Liver (tissue), 10 donors: ENCODE results near the gene WFDC11. TPM values are rescaled to one million over a fixed set of nuclear protein-coding genes. Genes with fewer than 3 reads are reported as not detected.

Experiments
- DNase-seq: peaks from one replicate; pipeline ENCODE4 v3.0.0-alpha.2; 2017; ENCODE audit warnings: low spot score
- H3K27ac ChIP-seq, 2 donors: one replicate each; pipeline ENCODE4 v1.7.0; 2013; ENCODE audit warnings: inconsistent platforms in 2 of 2, low read length in 2 of 2, control low read depth in 1 of 2, low read depth in 1 of 2, mild to moderate bottlenecking in 1 of 2
- H3K27me3 ChIP-seq, 4 donors: one replicate each; pipeline versions ENCODE4 v1.6.1 to v1.7.0; 2013; ENCODE audit warnings: low read length in 3 of 4, inconsistent platforms in 1 of 4, mild to moderate bottlenecking in 1 of 4, moderate library complexity in 1 of 4; ENCODE audit not compliant: control insufficient read depth in 4 of 4, insufficient read depth in 4 of 4
- H3K36me3 ChIP-seq, 4 donors: one replicate each; pipeline versions ENCODE4 v1.6.1 to v1.7.0; 2013; ENCODE audit warnings: low read length in 3 of 4, mild to moderate bottlenecking in 3 of 4, low read depth in 1 of 4, moderate library complexity in 1 of 4; ENCODE audit not compliant: control insufficient read depth in 4 of 4, insufficient read depth in 3 of 4
- H3K4me1 ChIP-seq, 4 donors: one replicate each; pipeline versions ENCODE4 v1.6.1 to v1.7.0; 2013; ENCODE audit warnings: low read length in 3 of 4, mild to moderate bottlenecking in 3 of 4, moderate library complexity in 1 of 4; ENCODE audit not compliant: control insufficient read depth in 4 of 4, insufficient read depth in 4 of 4
- H3K4me3 ChIP-seq, 3 donors: one replicate each; pipeline versions ENCODE4 v1.6.1 to v1.7.0; 2013; ENCODE audit warnings: low read length in 3 of 3, control low read depth in 1 of 3, low read depth in 1 of 3, mild to moderate bottlenecking in 1 of 3
- H3K9ac ChIP-seq, 2 donors: one replicate each; pipeline ENCODE4 v1.7.0; 2013; ENCODE audit warnings: low read length in 2 of 2, mild to moderate bottlenecking in 2 of 2, moderate library complexity in 2 of 2, control low read depth in 1 of 2, low read depth in 1 of 2
- H3K9me3 ChIP-seq, 4 donors: one replicate each; pipeline versions ENCODE4 v1.6.1 to v1.7.0; 2013; ENCODE audit warnings: low read length in 3 of 4; ENCODE audit not compliant: control insufficient read depth in 4 of 4
- CTCF ChIP-seq: fragments of 150-350 bp; IDR thresholded peaks from 2 replicates; pipeline ENCODE4 v1.5.1; 2017; ENCODE audit warnings: improper control_type of control experiment, low read depth, low read length; ENCODE audit not compliant: missing input control
- EGR1 ChIP-seq, 2 donors: IDR thresholded peaks; 2 replicates each; pipeline ENCODE4 v1.6.1; 2016 to 2018; ENCODE audit warnings: antibody characterized with exemption in 2 of 2, low read depth in 2 of 2
- FOXA1 ChIP-seq: IDR thresholded peaks from 2 replicates; pipeline ENCODE4 v1.6.1; 2016; ENCODE audit warnings: antibody characterized with exemption
- FOXA2 ChIP-seq: IDR thresholded peaks from 2 replicates; pipeline ENCODE4 v1.6.1; 2016; ENCODE audit warnings: antibody characterized with exemption
- GABPA ChIP-seq, 2 donors: IDR thresholded peaks in 1 of 2; conservative IDR thresholded peaks in 1 of 2; 2 replicates each; pipeline ENCODE4 v1.6.1; 2016; ENCODE audit warnings: antibody characterized with exemption in 2 of 2, mild to moderate bottlenecking in 1 of 2, moderate library complexity in 1 of 2
- HNF4G ChIP-seq: IDR thresholded peaks from 2 replicates; pipeline ENCODE4 v1.6.1; 2016; ENCODE audit warnings: antibody characterized with exemption
- JUND ChIP-seq, 2 donors: IDR thresholded peaks; 2 replicates each; pipeline ENCODE4 v1.6.1; 2016; ENCODE audit warnings: antibody characterized with exemption in 2 of 2
- NR2F2 ChIP-seq: IDR thresholded peaks from 2 replicates; pipeline ENCODE4 v1.6.1; 2016; ENCODE audit warnings: antibody characterized with exemption
- RXRA ChIP-seq, 2 donors: IDR thresholded peaks; 2 replicates each; pipeline ENCODE4 v1.6.1; 2017 to 2018; ENCODE audit warnings: antibody characterized with exemption in 2 of 2, mild to moderate bottlenecking in 1 of 2
- SP1 ChIP-seq: IDR thresholded peaks from 2 replicates; pipeline ENCODE4 v1.6.1; 2018; ENCODE audit warnings: antibody characterized with exemption, mild to moderate bottlenecking
- TAF1 ChIP-seq: conservative IDR thresholded peaks from 2 replicates; pipeline ENCODE4 v1.6.1; 2016; ENCODE audit warnings: antibody characterized with exemption, mild to moderate bottlenecking
- YY1 ChIP-seq: IDR thresholded peaks from 2 replicates; pipeline ENCODE4 v1.6.1; 2016; ENCODE audit warnings: antibody characterized with exemption, mild to moderate bottlenecking
- WGBS: extraction: QIAGEN DNeasy Blood & Tissue Kit; methylation state at CpG from one replicate; pipeline ENCODE4 v1.1.7; 2013; 5-methylcytosine and 5-hydroxymethylcytosine counted together
- polyA plus RNA-seq, 2 donors: library from polyadenylated mRNA; stranded (reverse) in 1 of 2; unstranded in 1 of 2; fragments of 200-250 nt in 1 of 2; fragments of >200 nt in 1 of 2; fragmentation: Nextera tagmentation in 1 of 2; extraction: Ambion mirVana in 1 of 2; gene quantifications; one replicate each; pipeline versions ENCODE4 v1.2.1 to v1.2.3, GENCODE V29; 2013 to 2015
- small RNA-seq: library from RNA; depleted of rRNA; stranded (forward); fragments of <200 nt; gene quantifications from one replicate; pipeline ENCODE3, GENCODE V24; 2014
- total RNA-seq, 2 donors: library from RNA; depleted of rRNA; stranded (reverse); fragments of >200 nt; gene quantifications; one replicate each; pipeline ENCODE4 v1.2.3, GENCODE V29; 2014
- TF ChIP-seq, protein P1 (sequence below): IDR thresholded peaks from 2 replicates; pipeline ENCODE4 v1.6.1; 2016; ENCODE audit warnings: antibody characterized with exemption
- TF ChIP-seq, protein P2 (sequence below): IDR thresholded peaks from 2 replicates; pipeline ENCODE4 v1.6.1; 2016; ENCODE audit warnings: antibody characterized with exemption
- donor health status: healthy.
- donor health status: healthy.
- donor health status: healthy.
- donor health status: healthy.
- donor health status: healthy.

The WFDC11 gene
- total and polyA plus RNA-seq, 4 donors = not detected

DNA sequence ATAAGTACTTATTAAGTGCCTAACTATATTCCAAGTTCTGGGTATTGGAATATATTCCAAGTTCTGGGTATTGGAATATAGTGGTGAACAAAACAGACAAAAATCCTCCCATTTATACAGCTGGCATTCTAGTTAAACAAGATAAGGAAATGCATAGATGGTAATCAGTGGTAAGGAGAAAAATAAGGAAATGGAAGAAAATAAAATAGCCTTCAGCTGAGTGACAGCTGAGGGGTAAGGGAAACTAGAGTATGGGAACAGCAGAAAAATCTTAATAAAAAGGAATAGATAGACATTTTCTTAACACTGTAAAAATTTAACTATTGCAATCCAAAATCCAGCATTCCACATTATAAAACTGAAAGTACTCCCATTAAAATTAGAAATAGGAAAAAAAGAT is 57.7 kb downstream of the WFDC11 start:
- Histone ChIP-seq H3K4me1 (no peaks in the 10 kb centered on the region), H3K36me3 (no peaks in the 10 kb centered on the region), H3K4me3 (no peak overlapping the region), H3K27ac (no peak overlapping the region), H3K9ac (no peak overlapping the region), H3K9me3 (peaks cover 0 to 2% (median 0%) of the 10 kb centered on the region in 4 donors), H3K27me3 (peaks cover 0 to 4% (median 0%) of the 10 kb centered on the region in 4 donors)
- TF ChIP-seq YY1 (no peak), NR2F2 (no peak), JUND (IDR thresholded peaks at IDR 0.05) (no peak), RXRA (IDR thresholded peaks at IDR 0.05) (no peak), SP1 (no peak), CTCF (no peak), EGR1 (IDR thresholded peaks at IDR 0.05; ENCODE audit: low read depth in 2 of 2) (no peak), GABPA (IDR thresholded peaks at IDR 0.05 in 1 of 2, conservative IDR thresholded peaks at IDR 0.05 in 1 of 2) (no peak)
- TF ChIP-seq, protein P1, sequence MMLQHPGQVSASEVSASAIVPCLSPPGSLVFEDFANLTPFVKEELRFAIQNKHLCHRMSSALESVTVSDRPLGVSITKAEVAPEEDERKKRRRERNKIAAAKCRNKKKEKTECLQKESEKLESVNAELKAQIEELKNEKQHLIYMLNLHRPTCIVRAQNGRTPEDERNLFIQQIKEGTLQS = no peak
- TF ChIP-seq, protein P2, sequence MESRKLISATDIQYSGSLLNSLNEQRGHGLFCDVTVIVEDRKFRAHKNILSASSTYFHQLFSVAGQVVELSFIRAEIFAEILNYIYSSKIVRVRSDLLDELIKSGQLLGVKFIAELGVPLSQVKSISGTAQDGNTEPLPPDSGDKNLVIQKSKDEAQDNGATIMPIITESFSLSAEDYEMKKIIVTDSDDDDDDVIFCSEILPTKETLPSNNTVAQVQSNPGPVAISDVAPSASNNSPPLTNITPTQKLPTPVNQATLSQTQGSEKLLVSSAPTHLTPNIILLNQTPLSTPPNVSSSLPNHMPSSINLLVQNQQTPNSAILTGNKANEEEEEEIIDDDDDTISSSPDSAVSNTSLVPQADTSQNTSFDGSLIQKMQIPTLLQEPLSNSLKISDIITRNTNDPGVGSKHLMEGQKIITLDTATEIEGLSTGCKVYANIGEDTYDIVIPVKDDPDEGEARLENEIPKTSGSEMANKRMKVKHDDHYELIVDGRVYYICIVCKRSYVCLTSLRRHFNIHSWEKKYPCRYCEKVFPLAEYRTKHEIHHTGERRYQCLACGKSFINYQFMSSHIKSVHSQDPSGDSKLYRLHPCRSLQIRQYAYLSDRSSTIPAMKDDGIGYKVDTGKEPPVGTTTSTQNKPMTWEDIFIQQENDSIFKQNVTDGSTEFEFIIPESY = no peak
- DNase-seq = no peak

DNA sequence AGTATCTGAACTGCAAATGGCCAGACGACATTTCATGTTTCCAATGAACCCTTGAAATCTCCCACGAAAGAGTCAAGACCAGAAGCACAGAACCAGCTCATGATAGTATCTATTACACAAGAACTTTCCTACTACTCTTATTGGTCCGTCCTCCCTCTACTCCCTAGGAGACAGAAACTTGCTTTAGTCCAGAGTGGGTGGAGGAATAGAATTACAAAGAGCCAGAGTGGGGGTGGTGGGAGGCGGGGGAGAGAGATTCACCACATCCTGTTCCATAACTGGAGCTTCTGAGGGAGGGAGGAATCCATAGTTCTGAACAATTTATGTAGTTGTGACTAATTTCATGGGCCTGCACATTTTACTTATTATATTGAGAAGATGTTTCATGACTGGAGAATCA is 59.0 kb downstream of the WFDC11 start:
- TF ChIP-seq EGR1 (IDR thresholded peaks at IDR 0.05; ENCODE audit: low read depth in 2 of 2) (no peak), SP1 (no peak), HNF4G (no peak), FOXA1 (no peak)
- TF ChIP-seq, protein P2 = no peak
- H3K4me1 ChIP-seq = no peaks in the 10 kb centered on the region
- H3K4me3 ChIP-seq = no peak overlapping the region
- no peaks in the 10 kb centered on the region for H3K36me3 ChIP-seq
- 64% methylated on average over 4 of the region's 4 CpGs for WGBS
- DNase-seq = no peak
- no peak overlapping the region for H3K9ac ChIP-seq
- peaks cover 0 to 9% (median under 1%) of the 10 kb centered on the region in 4 donors for H3K9me3 ChIP-seq
- no peak overlapping the region for H3K27ac ChIP-seq
- H3K27me3 ChIP-seq = peaks cover 0 to 4% (median 0%) of the 10 kb centered on the region in 4 donors

GRCh38 chr20:45607810-45608209 is 62.2 kb downstream of the WFDC11 start:
- Histone ChIP-seq H3K27ac (no peak overlapping the region), H3K4me3 (no peak overlapping the region), H3K27me3 (no peaks in the 10 kb centered on the region), H3K4me1 (no peaks in the 10 kb centered on the region), H3K9ac (no peak overlapping the region), H3K9me3 (peaks cover 0 to 9% (median under 1%) of the 10 kb centered on the region in 4 donors), H3K36me3 (no peaks in the 10 kb centered on the region)
- no peak for DNase-seq
- TF ChIP-seq FOXA2 (no peak), GABPA (IDR thresholded peaks at IDR 0.05 in 1 of 2, conservative IDR thresholded peaks at IDR 0.05 in 1 of 2) (no peak), FOXA1 (no peak), TAF1 (no peak), EGR1 (IDR thresholded peaks at IDR 0.05; ENCODE audit: low read depth in 2 of 2) (no peak)
- WGBS = 84% methylated on average over 1 of the region's 1 CpG

Small RNA genes lying within 50 kb of the gene (small RNA-seq; reads per million reads assigned to genes)
- gene MIR3617 = not detected

Other genes starting within 250 kb of the WFDC11 start
- not detected for gene WFDC2, start 200.5 kb downstream of the WFDC11 start, total RNA-seq
- gene WFDC2, start 200.5 kb downstream of the WFDC11 start, polyA plus RNA-seq = 1 to 10 TPM; 1.3 to 1.8 TPM
- not detected for gene SPINT3, start 154.6 kb downstream of the WFDC11 start, total RNA-seq
- not detected for gene SPINT3, start 154.6 kb downstream of the WFDC11 start, polyA plus RNA-seq
- gene WFDC6, start 130.8 kb downstream of the WFDC11 start, total RNA-seq = not detected
- gene WFDC6, start 130.8 kb downstream of the WFDC11 start, polyA plus RNA-seq = not detected
- gene EPPIN, start 122.8 kb downstream of the WFDC11 start, total RNA-seq = not detected
- not detected for gene EPPIN, start 122.8 kb downstream of the WFDC11 start, polyA plus RNA-seq
- not detected for gene WFDC8, start 91.0 kb downstream of the WFDC11 start, total RNA-seq
- gene WFDC8, start 91.0 kb downstream of the WFDC11 start, polyA plus RNA-seq = not detected
- not detected for gene WFDC10A, start 40.5 kb downstream of the WFDC11 start, total RNA-seq
- not detected for gene WFDC10A, start 40.5 kb downstream of the WFDC11 start, polyA plus RNA-seq
- not detected for gene WFDC9, start 39.0 kb downstream of the WFDC11 start, total RNA-seq
- gene WFDC9, start 39.0 kb downstream of the WFDC11 start, polyA plus RNA-seq = not detected
- not detected for gene WFDC13, start 31.8 kb upstream of the WFDC11 start, total RNA-seq
- gene WFDC13, start 31.8 kb upstream of the WFDC11 start, polyA plus RNA-seq = not detected
- not detected for gene WFDC10B, start 34.8 kb upstream of the WFDC11 start, total RNA-seq
- gene WFDC10B, start 34.8 kb upstream of the WFDC11 start, polyA plus RNA-seq = not detected
- gene SPINT4, start 52.1 kb upstream of the WFDC11 start, total RNA-seq = not detected
- not detected for gene SPINT4, start 52.1 kb upstream of the WFDC11 start, polyA plus RNA-seq
- not detected for gene WFDC3, start 121.6 kb upstream of the WFDC11 start, total RNA-seq
- under 1 TPM in 1 of 2 donors, not detected in 1; 0.28 TPM for gene WFDC3, start 121.6 kb upstream of the WFDC11 start, polyA plus RNA-seq
- gene DNTTIP1, start 121.7 kb upstream of the WFDC11 start, total RNA-seq = 1 to 10 TPM; 6.3 to 9.4 TPM
- gene DNTTIP1, start 121.7 kb upstream of the WFDC11 start, polyA plus RNA-seq = 10 to 100 TPM in 1 of 2 donors, 1 to 10 TPM in 1; 9.3 to 13.8 TPM
- gene UBE2C, start 142.4 kb upstream of the WFDC11 start, total RNA-seq = 10 to 100 TPM in 1 of 2 donors, not detected in 1; 27.6 TPM
- gene UBE2C, start 142.4 kb upstream of the WFDC11 start, polyA plus RNA-seq = 1 to 10 TPM; 2.7 to 8.1 TPM
- gene TNNC2, start 157.1 kb upstream of the WFDC11 start, total RNA-seq = under 1 TPM in 1 of 2 donors, not detected in 1; 0.33 TPM
- gene TNNC2, start 157.1 kb upstream of the WFDC11 start, polyA plus RNA-seq = under 1 TPM; 0.12 to 0.31 TPM
- 10 to 100 TPM in 1 of 2 donors, 1 to 10 TPM in 1; 4.5 to 10.6 TPM for gene SNX21, start 163.6 kb upstream of the WFDC11 start, total RNA-seq
- gene SNX21, start 163.6 kb upstream of the WFDC11 start, polyA plus RNA-seq = 1 to 10 TPM; 3.8 to 5.1 TPM
- gene ACOT8, start 187.2 kb upstream of the WFDC11 start, total RNA-seq = 10 to 100 TPM; 24.4 to 24.5 TPM
- gene ACOT8, start 187.2 kb upstream of the WFDC11 start, polyA plus RNA-seq = 10 to 100 TPM; 24.5 to 27.1 TPM
- gene ZSWIM3, start 187.4 kb upstream of the WFDC11 start, total RNA-seq = 1 to 10 TPM; 2.9 to 4.2 TPM
- gene ZSWIM3, start 187.4 kb upstream of the WFDC11 start, polyA plus RNA-seq = 1 to 10 TPM in 1 of 2 donors, under 1 TPM in 1; 0.56 to 1.6 TPM
- gene ZSWIM1, start 211.0 kb upstream of the WFDC11 start, total RNA-seq = 1 to 10 TPM; 2.2 to 5.0 TPM
- gene ZSWIM1, start 211.0 kb upstream of the WFDC11 start, polyA plus RNA-seq = 1 to 10 TPM; 2.1 to 2.4 TPM
- 1 to 10 TPM; 1.6 to 7.6 TPM for gene SPATA25, start 217.4 kb upstream of the WFDC11 start, total RNA-seq
- gene SPATA25, start 217.4 kb upstream of the WFDC11 start, polyA plus RNA-seq = under 1 TPM; 0.43 to 0.80 TPM
- gene NEURL2, start 221.0 kb upstream of the WFDC11 start, total RNA-seq = 10 to 100 TPM in 1 of 2 donors, 1 to 10 TPM in 1; 4.1 to 14.5 TPM
- gene NEURL2, start 221.0 kb upstream of the WFDC11 start, polyA plus RNA-seq = 1 to 10 TPM; 3.7 to 6.2 TPM
- gene CTSA, start 221.1 kb upstream of the WFDC11 start, total RNA-seq = 10 to 100 TPM; 45.6 to 48.1 TPM
- gene CTSA, start 221.1 kb upstream of the WFDC11 start, polyA plus RNA-seq = 100 to 1,000 TPM; 105 to 151 TPM
- gene PLTP, start 241.9 kb upstream of the WFDC11 start, total RNA-seq = 10 to 100 TPM; 66.5 to 69.5 TPM
- gene PLTP, start 241.9 kb upstream of the WFDC11 start, polyA plus RNA-seq = 10 to 100 TPM; 22.5 to 54.9 TPM